ENCODE data around the gene ASTN2. TPM values are rescaled to one million over a fixed set of nuclear protein-coding genes. Genes with fewer than 3 reads are reported as not detected.

Gene ASTN2
- total and polyA plus RNA-seq, 2 experiments from 2014 or later, result 7.0 to 24.6 TPM

DNA sequence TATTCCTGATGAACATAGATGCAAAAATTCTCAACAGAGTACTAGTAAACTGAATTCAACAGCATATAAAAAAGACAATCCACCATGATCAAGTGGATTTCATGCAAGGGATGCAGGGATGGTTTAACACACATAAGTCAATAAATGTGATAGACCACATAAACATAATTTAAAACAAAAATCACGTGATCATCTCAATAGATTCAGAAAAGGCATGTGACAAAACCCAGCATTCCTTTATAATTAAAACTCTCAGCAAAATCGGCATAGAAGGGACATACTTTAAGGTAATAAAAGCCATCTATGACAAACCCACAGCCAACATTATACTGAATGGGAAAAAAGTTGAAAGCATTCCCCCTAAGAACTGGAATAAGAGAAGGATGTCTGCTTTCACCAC, 894.6 kb downstream of the ASTN2 start (continued):
- no peak for TF ChIP-seq REST (IDR thresholded peaks at IDR 0.05; ENCODE audit: unreplicated experiment)

- Histone ChIP-seq H3K36me3 (ENCODE audit: insufficient read depth) (no peaks in the 10 kb centered on the region; the same call in 1 of the 2 replicates), H4K20me1 (replicated peaks; ENCODE audit: insufficient read depth) (no peaks in the 10 kb centered on the region), H3K4me3 (no peak overlapping the region), H3K4me1 (ENCODE audit: insufficient read depth) (no peaks in the 10 kb centered on the region), H2AFZ (no peak overlapping the region), H3K4me2 (no peak overlapping the region), H3F3A (replicated peaks; ENCODE audit: low read depth) (no peaks in the 10 kb centered on the region), H3K9me2 (ENCODE audit: insufficient read depth) (no peaks in the 10 kb centered on the region), H3K27me3 (ENCODE audit: insufficient read depth) (no peaks in the 10 kb centered on the region), H3K79me2 (replicated peaks; ENCODE audit: insufficient read depth) (no peaks in the 10 kb centered on the region), H3K27ac (ENCODE audit: low read depth) (no peak overlapping the region)
- no peak overlapping the region for H3K27ac Mint-ChIP-seq
- H3K4me1 Mint-ChIP-seq, result no peaks in the 10 kb centered on the region
- no peak overlapping the region for H3K4me3 Mint-ChIP-seq
- peaks cover 16% of the 10 kb centered on the region; the same call in 2 of the 3 replicates for H3K36me3 Mint-ChIP-seq (ENCODE audit: low read depth)
- DNase-seq (ENCODE audit: low spot score), result no peak
- H3K9me3 Mint-ChIP-seq, result peaks cover 40% of the 10 kb centered on the region
- ATAC-seq, result no peak
- peaks cover 2% of the 10 kb centered on the region for H3K27me3 Mint-ChIP-seq (ENCODE audit: insufficient read depth, low read depth, poor library complexity)
- TF ChIP-seq STAT1 (IDR thresholded peaks at IDR 0.05; ENCODE audit: unreplicated experiment) (no peak), JUNB (IDR thresholded peaks at IDR 0.05; ENCODE audit: unreplicated experiment) (no peak), EZH2phosphoT487 (IDR thresholded peaks at IDR 0.05; ENCODE audit: unreplicated experiment) (no peak), ZNF114 (CRISPR knock-in tag; IDR thresholded peaks at IDR 0.05) (no peak), CTCF (conservative IDR thresholded peaks at IDR 0.05; ENCODE audit: low read depth in 2 of 2) (no peak), REST (IDR thresholded peaks at IDR 0.05; ENCODE audit: unreplicated experiment) (no peak), POLR2AphosphoS5 (IDR thresholded peaks at IDR 0.05; ENCODE audit: low read depth) (no peak)
- TF ChIP-seq, protein P1, sequence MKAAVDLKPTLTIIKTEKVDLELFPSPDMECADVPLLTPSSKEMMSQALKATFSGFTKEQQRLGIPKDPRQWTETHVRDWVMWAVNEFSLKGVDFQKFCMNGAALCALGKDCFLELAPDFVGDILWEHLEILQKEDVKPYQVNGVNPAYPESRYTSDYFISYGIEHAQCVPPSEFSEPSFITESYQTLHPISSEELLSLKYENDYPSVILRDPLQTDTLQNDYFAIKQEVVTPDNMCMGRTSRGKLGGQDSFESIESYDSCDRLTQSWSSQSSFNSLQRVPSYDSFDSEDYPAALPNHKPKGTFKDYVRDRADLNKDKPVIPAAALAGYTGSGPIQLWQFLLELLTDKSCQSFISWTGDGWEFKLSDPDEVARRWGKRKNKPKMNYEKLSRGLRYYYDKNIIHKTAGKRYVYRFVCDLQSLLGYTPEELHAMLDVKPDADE (IDR thresholded peaks at IDR 0.05), result no peak
- TF ChIP-seq, protein P2, sequence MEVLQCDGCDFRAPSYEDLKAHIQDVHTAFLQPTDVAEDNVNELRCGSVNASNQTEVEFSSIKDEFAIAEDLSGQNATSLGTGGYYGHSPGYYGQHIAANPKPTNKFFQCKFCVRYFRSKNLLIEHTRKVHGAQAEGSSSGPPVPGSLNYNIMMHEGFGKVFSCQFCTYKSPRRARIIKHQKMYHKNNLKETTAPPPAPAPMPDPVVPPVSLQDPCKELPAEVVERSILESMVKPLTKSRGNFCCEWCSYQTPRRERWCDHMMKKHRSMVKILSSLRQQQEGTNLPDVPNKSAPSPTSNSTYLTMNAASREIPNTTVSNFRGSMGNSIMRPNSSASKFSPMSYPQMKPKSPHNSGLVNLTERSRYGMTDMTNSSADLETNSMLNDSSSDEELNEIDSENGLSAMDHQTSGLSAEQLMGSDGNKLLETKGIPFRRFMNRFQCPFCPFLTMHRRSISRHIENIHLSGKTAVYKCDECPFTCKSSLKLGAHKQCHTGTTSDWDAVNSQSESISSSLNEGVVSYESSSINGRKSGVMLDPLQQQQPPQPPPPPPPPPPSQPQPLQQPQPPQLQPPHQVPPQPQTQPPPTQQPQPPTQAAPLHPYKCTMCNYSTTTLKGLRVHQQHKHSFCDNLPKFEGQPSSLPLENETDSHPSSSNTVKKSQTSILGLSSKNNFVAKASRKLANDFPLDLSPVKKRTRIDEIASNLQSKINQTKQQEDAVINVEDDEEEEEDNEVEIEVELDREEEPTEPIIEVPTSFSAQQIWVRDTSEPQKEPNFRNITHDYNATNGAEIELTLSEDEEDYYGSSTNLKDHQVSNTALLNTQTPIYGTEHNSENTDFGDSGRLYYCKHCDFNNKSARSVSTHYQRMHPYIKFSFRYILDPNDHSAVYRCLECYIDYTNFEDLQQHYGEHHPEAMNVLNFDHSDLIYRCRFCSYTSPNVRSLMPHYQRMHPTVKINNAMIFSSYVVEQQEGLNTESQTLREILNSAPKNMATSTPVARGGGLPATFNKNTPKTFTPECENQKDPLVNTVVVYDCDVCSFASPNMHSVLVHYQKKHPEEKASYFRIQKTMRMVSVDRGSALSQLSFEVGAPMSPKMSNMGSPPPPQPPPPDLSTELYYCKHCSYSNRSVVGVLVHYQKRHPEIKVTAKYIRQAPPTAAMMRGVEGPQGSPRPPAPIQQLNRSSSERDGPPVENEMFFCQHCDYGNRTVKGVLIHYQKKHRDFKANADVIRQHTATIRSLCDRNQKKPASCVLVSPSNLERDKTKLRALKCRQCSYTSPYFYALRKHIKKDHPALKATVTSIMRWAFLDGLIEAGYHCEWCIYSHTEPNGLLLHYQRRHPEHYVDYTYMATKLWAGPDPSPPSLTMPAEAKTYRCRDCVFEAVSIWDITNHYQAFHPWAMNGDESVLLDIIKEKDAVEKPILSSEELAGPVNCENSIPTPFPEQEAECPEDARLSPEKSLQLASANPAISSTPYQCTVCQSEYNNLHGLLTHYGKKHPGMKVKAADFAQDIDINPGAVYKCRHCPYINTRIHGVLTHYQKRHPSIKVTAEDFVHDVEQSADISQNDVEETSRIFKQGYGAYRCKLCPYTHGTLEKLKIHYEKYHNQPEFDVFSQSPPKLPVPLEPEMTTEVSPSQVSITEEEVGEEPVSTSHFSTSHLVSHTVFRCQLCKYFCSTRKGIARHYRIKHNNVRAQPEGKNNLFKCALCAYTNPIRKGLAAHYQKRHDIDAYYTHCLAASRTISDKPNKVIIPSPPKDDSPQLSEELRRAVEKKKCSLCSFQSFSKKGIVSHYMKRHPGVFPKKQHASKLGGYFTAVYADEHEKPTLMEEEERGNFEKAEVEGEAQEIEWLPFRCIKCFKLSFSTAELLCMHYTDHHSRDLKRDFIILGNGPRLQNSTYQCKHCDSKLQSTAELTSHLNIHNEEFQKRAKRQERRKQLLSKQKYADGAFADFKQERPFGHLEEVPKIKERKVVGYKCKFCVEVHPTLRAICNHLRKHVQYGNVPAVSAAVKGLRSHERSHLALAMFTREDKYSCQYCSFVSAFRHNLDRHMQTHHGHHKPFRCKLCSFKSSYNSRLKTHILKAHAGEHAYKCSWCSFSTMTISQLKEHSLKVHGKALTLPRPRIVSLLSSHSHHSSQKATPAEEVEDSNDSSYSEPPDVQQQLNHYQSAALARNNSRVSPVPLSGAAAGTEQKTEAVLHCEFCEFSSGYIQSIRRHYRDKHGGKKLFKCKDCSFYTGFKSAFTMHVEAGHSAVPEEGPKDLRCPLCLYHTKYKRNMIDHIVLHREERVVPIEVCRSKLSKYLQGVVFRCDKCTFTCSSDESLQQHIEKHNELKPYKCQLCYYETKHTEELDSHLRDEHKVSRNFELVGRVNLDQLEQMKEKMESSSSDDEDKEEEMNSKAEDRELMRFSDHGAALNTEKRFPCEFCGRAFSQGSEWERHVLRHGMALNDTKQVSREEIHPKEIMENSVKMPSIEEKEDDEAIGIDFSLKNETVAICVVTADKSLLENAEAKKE (CRISPR knock-in tag; IDR thresholded peaks at IDR 0.05), result no peak
These were observed 898.4 kb downstream of the ASTN2 start for GRCh38 chr9:116516456-116516855.

All from GM23338 (cell line).